Memory B cell (primary cell): ENCODE measurements around the gene CYB561D1.
A peak's percentile ranks its signal among the peaks of the same experiment; 100 is the strongest.

ENCODE experiments used
- ATAC-seq: fragments of 150-1000 bp; cut with Tn5 transposase; 2 replicates; pipeline ENCODE4 v1.10.0; 2021; ENCODE audit warnings: low read depth, mild to moderate bottlenecking, moderate library complexity
- DNase-seq, 2 donors: peaks; one replicate each; pipeline ENCODE4 v3.0.0; 2022; ENCODE audit warnings: low spot score in 2 of 2
- H3K27ac Mint-ChIP-seq: one replicate; pipeline ENCODE4 v1.8.0; 2022; ENCODE audit warnings: mild to moderate bottlenecking, moderate library complexity, mixed read lengths
- H3K27me3 Mint-ChIP-seq: one replicate; pipeline ENCODE4 v1.8.0; 2022; ENCODE audit warnings: mixed read lengths
- H3K36me3 Mint-ChIP-seq: one replicate; pipeline ENCODE4 v1.8.0; 2022; ENCODE audit warnings: mild to moderate bottlenecking, mixed read lengths
- H3K4me1 Mint-ChIP-seq: one replicate; pipeline ENCODE4 v1.8.0; 2022; ENCODE audit warnings: mixed read lengths
- H3K4me3 Mint-ChIP-seq: one replicate; pipeline ENCODE4 v1.8.0; 2022; ENCODE audit warnings: mild to moderate bottlenecking, moderate library complexity, mixed read lengths
- H3K9me3 Mint-ChIP-seq: one replicate; pipeline ENCODE4 v1.8.0; 2022; ENCODE audit warnings: mixed read lengths

CYB561D1 gene

GRCh38 chr1:109499661-109500536 is 6.0 kb downstream of the CYB561D1 start:
- Mint-ChIP-seq H3K27me3 (no peaks in the 10 kb centered on the region), H3K9me3 (no peaks in the 10 kb centered on the region), H3K4me3 (no peak overlapping the region), H3K27ac (no peak overlapping the region), H3K36me3 (peaks cover 8% of the 10 kb centered on the region), H3K4me1 (peaks cover 24% of the 10 kb centered on the region)
- ATAC-seq = no peak
- no peak for DNase-seq

DNA sequence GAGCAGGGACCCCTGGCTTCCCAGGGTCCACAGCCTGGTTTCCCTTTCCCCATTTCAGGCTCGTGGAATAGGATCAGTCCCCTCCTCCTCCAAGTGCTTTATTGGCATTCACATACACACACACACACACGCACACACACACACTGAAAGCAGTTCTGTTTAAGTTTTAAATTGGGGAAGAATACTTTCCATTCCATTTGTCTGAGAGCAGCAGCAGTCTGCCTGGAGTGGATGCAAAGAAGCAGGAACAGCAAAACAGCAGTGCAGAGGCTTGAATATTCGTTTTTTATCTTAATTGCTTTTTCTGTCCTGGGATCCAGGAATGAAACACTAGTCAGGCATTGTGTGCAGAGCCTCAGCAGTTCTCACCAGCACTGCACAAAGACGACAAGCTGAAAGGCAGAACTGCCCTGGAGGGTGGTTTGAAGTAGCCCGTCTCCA is 7.1 kb downstream of the CYB561D1 start:
- Mint-ChIP-seq H3K4me3 (no peak overlapping the region), H3K27me3 (no peaks in the 10 kb centered on the region), H3K9me3 (no peaks in the 10 kb centered on the region), H3K36me3 (peaks cover 8% of the 10 kb centered on the region), H3K27ac (no peak overlapping the region), H3K4me1 (peaks cover 17% of the 10 kb centered on the region)
- DNase-seq (no peak), ATAC-seq (no peak)

DNA sequence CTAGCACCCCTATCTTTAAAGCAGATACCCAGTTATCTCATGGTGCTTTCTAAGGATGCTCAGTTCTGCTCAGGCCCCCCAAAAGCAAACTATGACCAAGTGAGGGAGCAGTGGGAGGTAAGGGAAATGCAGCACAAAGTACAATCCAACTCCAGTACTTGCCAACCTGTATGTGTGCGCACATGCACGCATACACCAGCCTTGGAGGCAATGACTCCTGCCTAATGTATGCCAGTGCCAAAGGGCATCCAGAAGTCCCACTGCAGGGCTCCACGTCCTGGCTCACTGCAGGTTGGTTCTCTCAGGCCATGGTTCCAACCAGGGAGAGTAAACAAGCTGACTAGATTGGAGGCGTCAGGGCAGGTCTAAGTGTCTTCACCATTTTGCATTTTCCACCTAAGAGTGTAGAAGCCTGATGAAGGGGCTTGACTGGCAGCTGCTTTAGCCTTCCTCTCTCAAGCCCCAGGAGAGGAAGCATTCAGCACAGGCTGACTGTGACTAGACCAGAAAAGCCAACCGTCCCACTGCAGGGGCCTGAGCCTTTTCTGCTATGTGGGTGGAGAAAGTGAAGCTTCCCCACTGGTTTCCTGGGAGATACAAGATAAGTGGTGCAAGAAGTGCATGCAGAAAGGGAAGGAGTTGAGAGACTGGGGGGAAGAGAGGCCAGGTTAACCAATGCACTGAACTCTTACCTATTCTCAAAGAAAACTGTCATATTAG is 7.9 kb downstream of the CYB561D1 start:
- Mint-ChIP-seq H3K4me3 (no peak overlapping the region), H3K27ac (no peak overlapping the region), H3K4me1 (peaks cover 9% of the 10 kb centered on the region), H3K36me3 (peaks cover under 1% of the 10 kb centered on the region), H3K27me3 (no peaks in the 10 kb centered on the region), H3K9me3 (no peaks in the 10 kb centered on the region)
- DNase-seq (no peak), ATAC-seq (no peak)

DNA sequence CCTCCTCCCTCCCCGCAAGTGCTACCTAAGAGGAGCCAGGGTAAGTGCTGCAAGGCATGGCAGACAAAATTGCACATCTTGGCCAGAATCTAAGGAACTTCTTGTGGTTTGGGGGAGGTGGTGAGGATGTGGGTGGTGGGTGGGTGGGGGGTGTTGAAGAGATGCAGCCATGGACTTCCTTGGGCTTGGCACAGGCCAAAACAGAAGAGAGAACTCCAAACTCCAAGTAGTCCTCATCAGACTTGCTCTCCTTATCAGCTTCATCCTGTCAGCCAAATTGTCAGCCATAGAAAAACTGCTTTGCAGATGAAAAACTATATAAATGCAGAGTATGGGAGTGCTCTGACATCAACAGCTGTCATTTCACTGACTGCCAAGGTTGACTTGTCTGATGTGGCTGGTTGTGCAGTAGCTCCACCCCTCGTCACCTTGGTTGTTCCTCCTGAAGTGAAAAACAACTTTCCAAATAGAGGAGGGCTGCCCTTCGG is 8.5 kb downstream of the CYB561D1 start:
- no peaks in the 10 kb centered on the region for H3K36me3 Mint-ChIP-seq
- no peaks in the 10 kb centered on the region for H3K9me3 Mint-ChIP-seq
- ATAC-seq = no peak
- H3K27ac Mint-ChIP-seq = no peak overlapping the region
- no peak overlapping the region for H3K4me3 Mint-ChIP-seq
- no peaks in the 10 kb centered on the region for H3K27me3 Mint-ChIP-seq
- H3K4me1 Mint-ChIP-seq = peaks cover 8% of the 10 kb centered on the region
- DNase-seq = no peak

GRCh38 chr1:109503935-109504334 is 10.0 kb downstream of the CYB561D1 start:
- H3K4me1 Mint-ChIP-seq = peaks cover 14% of the 10 kb centered on the region
- no peak for ATAC-seq
- no peak overlapping the region for H3K4me3 Mint-ChIP-seq
- no peak for DNase-seq
- no peaks in the 10 kb centered on the region for H3K36me3 Mint-ChIP-seq
- peaks cover 5% of the 10 kb centered on the region for H3K27me3 Mint-ChIP-seq
- no peaks in the 10 kb centered on the region for H3K9me3 Mint-ChIP-seq
- no peak overlapping the region for H3K27ac Mint-ChIP-seq

- Mint-ChIP-seq H3K27me3 (peaks cover 5% of the 10 kb centered on the region), H3K27ac (no peak overlapping the region), H3K36me3 (no peaks in the 10 kb centered on the region), H3K9me3 (no peaks in the 10 kb centered on the region), H3K4me1 (peaks cover 19% of the 10 kb centered on the region), H3K4me3 (no peak overlapping the region)
- ATAC-seq (no peak), DNase-seq (no peak)
Observed at GRCh38 chr1:109504974-109505373, 11.1 kb downstream of the CYB561D1 start.

- peak overlapping the region; percentile 81 for H3K27ac Mint-ChIP-seq
- no peaks in the 10 kb centered on the region for H3K9me3 Mint-ChIP-seq
- no peak for ATAC-seq
- DNase-seq = no peak
- peaks cover 20% of the 10 kb centered on the region for H3K4me1 Mint-ChIP-seq
- peaks cover 9% of the 10 kb centered on the region for H3K27me3 Mint-ChIP-seq
- peak overlapping the region; percentile 84 for H3K4me3 Mint-ChIP-seq
- H3K36me3 Mint-ChIP-seq = no peaks in the 10 kb centered on the region
Observed at GRCh38 chr1:109508001-109508872, 14.3 kb downstream of the CYB561D1 start.

GRCh38 chr1:109508873-109509175 is 14.9 kb downstream of the CYB561D1 start:
- H3K27ac Mint-ChIP-seq = peak overlapping the region; percentile 81
- peaks cover 20% of the 10 kb centered on the region for H3K4me1 Mint-ChIP-seq
- peaks cover 9% of the 10 kb centered on the region for H3K27me3 Mint-ChIP-seq
- ATAC-seq (no peak), DNase-seq (no peak)
- no peaks in the 10 kb centered on the region for H3K36me3 Mint-ChIP-seq
- H3K4me3 Mint-ChIP-seq = peak overlapping the region; percentile 84
- no peaks in the 10 kb centered on the region for H3K9me3 Mint-ChIP-seq

GRCh38 chr1:109509176-109510134 is 15.6 kb downstream of the CYB561D1 start, which contains the start of gene AMIGO1:
TSS of gene AMIGO1 (minus strand) at chr1:109509727. CDS start at chr1:109508912, 815 bp downstream.
- Mint-ChIP-seq H3K27ac (peak within 1 kb of the TSS; percentile 81), H3K36me3 (no peaks in the 10 kb centered on the region), H3K4me1 (peaks cover 20% of the 10 kb centered on the region), H3K27me3 (peaks cover 9% of the 10 kb centered on the region), H3K4me3 (peak within 1 kb of the TSS; percentile 89), H3K9me3 (no peaks in the 10 kb centered on the region)
- peak; percentile 40 to 58 for DNase-seq
- peak; percentile 83 for ATAC-seq

DNA sequence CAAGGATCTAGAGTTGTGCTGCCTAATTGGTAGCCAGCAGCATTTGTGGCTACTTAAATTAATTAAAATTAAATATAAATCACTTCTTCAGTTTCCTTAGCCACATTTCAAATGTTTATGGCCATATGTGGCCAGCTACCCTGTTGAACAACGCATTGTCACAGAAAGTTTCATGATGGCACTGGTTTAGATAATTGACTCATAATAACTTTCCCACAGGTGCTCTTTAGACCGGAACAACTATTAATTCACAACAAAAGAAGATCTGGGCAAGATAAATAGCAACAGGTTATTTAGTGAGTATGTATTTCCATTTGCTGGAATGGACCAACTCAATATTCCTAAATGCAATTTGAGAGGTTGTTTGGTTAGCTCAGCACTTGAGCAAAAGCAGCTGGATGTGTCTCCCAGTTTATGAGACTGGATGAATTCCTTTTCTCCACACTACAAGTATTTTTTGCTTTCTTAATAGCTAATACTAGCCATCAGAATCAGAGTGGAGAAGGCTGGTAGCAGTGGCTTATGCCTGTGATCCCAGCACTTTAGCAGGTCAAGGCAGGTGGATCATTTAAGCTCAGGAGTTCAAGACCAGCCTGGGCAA is 19.3 kb downstream of the CYB561D1 start:
- H3K9me3 Mint-ChIP-seq = no peaks in the 10 kb centered on the region
- no peak for ATAC-seq
- no peak for DNase-seq
- H3K36me3 Mint-ChIP-seq = no peaks in the 10 kb centered on the region
- no peak overlapping the region for H3K27ac Mint-ChIP-seq
- H3K27me3 Mint-ChIP-seq = peaks cover 17% of the 10 kb centered on the region
- H3K4me1 Mint-ChIP-seq = peaks cover 16% of the 10 kb centered on the region
- no peak overlapping the region for H3K4me3 Mint-ChIP-seq

DNA sequence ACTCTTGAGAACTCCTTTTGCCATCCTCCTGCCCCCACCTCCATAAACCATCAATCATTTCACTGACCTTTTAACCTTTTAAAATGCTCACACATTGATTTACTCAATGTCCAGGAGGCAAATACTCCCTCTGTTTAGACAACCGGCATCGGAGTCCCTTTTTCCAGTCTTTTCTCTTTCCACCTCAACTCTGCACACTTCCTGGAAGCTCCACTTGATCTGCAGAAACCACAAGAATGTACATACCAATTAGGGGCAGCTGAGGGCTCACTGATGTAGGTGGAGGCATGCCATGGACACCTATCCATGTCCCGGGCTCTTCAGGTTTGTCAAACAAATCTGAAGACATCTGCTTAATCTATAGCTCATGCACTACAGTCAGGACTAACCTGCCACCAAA is 21.0 kb downstream of the CYB561D1 start:
- H3K36me3 Mint-ChIP-seq = no peaks in the 10 kb centered on the region
- no peaks in the 10 kb centered on the region for H3K9me3 Mint-ChIP-seq
- ATAC-seq (no peak), DNase-seq (no peak)
- H3K4me1 Mint-ChIP-seq = peaks cover 6% of the 10 kb centered on the region
- no peak overlapping the region for H3K27ac Mint-ChIP-seq
- H3K27me3 Mint-ChIP-seq = peaks cover 12% of the 10 kb centered on the region
- no peak overlapping the region for H3K4me3 Mint-ChIP-seq

DNA sequence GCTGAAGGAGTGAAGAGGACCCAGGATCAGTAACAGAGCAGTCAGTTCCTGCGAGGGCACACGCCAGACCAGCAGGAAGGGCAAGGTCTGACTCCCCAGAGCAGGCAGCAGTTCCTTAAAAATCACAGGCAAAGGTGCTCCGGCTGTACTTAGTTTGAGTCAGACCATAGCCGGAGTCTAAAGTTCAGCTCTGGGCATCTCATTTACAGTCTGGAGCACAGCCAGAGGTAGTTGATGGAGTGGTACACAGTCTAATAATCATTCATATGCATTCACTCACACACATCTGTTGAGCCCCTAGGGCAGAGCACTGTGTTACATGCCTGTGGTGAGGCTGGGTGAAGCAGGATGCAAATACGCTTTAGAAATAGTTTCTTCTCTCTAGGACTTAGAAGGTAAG is 23.0 kb downstream of the CYB561D1 start:
- Mint-ChIP-seq H3K4me1 (no peaks in the 10 kb centered on the region), H3K9me3 (no peaks in the 10 kb centered on the region), H3K4me3 (no peak overlapping the region), H3K27me3 (peaks cover 9% of the 10 kb centered on the region), H3K27ac (no peak overlapping the region), H3K36me3 (no peaks in the 10 kb centered on the region)
- ATAC-seq (no peak), DNase-seq (no peak)
